IPS DF 19.7 (cell line): ENCODE results near the gene EPHB6.

Source experiments
- DNase-seq: peaks from one replicate; pipeline ENCODE4 v3.0.0-alpha.2; 2013; ENCODE audit warnings: low read depth, low spot score

EPHB6 gene

GRCh38 chr7:142865766-142866165 lies 10.9 kb downstream of the EPHB6 start:
- DNase-seq, result no peak

GRCh38 chr7:142866361-142867096 lies 11.7 kb downstream of the EPHB6 start:
- no peak for DNase-seq

GRCh38 chr7:142867097-142867378 lies 12.2 kb downstream of the EPHB6 start:
- no peak for DNase-seq

- no peak for DNase-seq
Measured at GRCh38 chr7:142867398-142868187, 12.7 kb downstream of the EPHB6 start.

- no peak for DNase-seq
Measured at GRCh38 chr7:142868188-142868985, 13.5 kb downstream of the EPHB6 start.

GRCh38 chr7:142868986-142869415 lies 14.1 kb downstream of the EPHB6 start:
- no peak for DNase-seq

- no peak for DNase-seq
Measured at GRCh38 chr7:142869434-142869833, 14.6 kb downstream of the EPHB6 start.

GRCh38 chr7:142870147-142870559 lies 15.3 kb downstream of the EPHB6 start:
- no peak for DNase-seq

- no peak for DNase-seq
Measured at GRCh38 chr7:142870566-142871259, 15.8 kb downstream of the EPHB6 start.

- DNase-seq, result no peak
Measured at GRCh38 chr7:142871260-142872105, 16.6 kb downstream of the EPHB6 start.

GRCh38 chr7:142872106-142872675 lies 17.3 kb downstream of the EPHB6 start:
- no peak for DNase-seq

GRCh38 chr7:142873281-142873784 lies 18.5 kb downstream of the EPHB6 start:
- DNase-seq, result no peak

- DNase-seq, result no peak
Measured at GRCh38 chr7:142873871-142874270, 19.0 kb downstream of the EPHB6 start.

- no peak for DNase-seq
Measured at GRCh38 chr7:142874409-142874808, 19.5 kb downstream of the EPHB6 start.

- no peak for DNase-seq
Measured at GRCh38 chr7:142874837-142875236, 20.0 kb downstream of the EPHB6 start.

GRCh38 chr7:142875456-142875855 lies 20.6 kb downstream of the EPHB6 start:
- DNase-seq, result no peak

GRCh38 chr7:142876236-142876960 lies 21.5 kb downstream of the EPHB6 start:
- DNase-seq, result no peak

GRCh38 chr7:142876991-142877910 lies 22.4 kb downstream of the EPHB6 start:
- DNase-seq, result no peak

- no peak for DNase-seq
Measured at GRCh38 chr7:142878315-142878714, 23.4 kb downstream of the EPHB6 start.
